Epithelial cell of esophagus (primary cell): ENCODE results near the gene NRGN.

ENCODE experiments used
- DNase-seq: peaks from one replicate; pipeline ENCODE4 v3.0.0; 2010; ENCODE audit warnings: low read depth
- H3K4me3 ChIP-seq: 2 replicates; pipeline ENCODE4 v1.5.1; 2011; ENCODE audit warnings: mild to moderate bottlenecking, low read length, control low read depth
- TF ChIP-seq, protein P1 (sequence below): IDR thresholded peaks from 2 replicates; pipeline ENCODE4 v1.5.1; 2011; ENCODE audit warnings: low read depth, mild to moderate bottlenecking, low read length, control low read depth, inconsistent platforms; ENCODE audit not compliant: insufficient read depth; ENCODE audit errors: missing control alignments

Gene NRGN

GRCh38 chr11:124761301-124762104 is 21.8 kb downstream of the NRGN start:
- no peak for DNase-seq
- H3K4me3 ChIP-seq, result no peak overlapping the region
- TF ChIP-seq, protein P1, sequence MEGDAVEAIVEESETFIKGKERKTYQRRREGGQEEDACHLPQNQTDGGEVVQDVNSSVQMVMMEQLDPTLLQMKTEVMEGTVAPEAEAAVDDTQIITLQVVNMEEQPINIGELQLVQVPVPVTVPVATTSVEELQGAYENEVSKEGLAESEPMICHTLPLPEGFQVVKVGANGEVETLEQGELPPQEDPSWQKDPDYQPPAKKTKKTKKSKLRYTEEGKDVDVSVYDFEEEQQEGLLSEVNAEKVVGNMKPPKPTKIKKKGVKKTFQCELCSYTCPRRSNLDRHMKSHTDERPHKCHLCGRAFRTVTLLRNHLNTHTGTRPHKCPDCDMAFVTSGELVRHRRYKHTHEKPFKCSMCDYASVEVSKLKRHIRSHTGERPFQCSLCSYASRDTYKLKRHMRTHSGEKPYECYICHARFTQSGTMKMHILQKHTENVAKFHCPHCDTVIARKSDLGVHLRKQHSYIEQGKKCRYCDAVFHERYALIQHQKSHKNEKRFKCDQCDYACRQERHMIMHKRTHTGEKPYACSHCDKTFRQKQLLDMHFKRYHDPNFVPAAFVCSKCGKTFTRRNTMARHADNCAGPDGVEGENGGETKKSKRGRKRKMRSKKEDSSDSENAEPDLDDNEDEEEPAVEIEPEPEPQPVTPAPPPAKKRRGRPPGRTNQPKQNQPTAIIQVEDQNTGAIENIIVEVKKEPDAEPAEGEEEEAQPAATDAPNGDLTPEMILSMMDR, result no peak

GRCh38 chr11:124762105-124762623 is 22.4 kb downstream of the NRGN start, which contains the start of gene ESAM:
ESAM (minus strand) TSS chr11:124762290; CDS start chr11:124762154, 136 bp downstream.
- TF ChIP-seq, protein P1, result no peak
- no peak for DNase-seq
- H3K4me3 ChIP-seq, result peak within 1 kb of the TSS; percentile 51

DNA sequence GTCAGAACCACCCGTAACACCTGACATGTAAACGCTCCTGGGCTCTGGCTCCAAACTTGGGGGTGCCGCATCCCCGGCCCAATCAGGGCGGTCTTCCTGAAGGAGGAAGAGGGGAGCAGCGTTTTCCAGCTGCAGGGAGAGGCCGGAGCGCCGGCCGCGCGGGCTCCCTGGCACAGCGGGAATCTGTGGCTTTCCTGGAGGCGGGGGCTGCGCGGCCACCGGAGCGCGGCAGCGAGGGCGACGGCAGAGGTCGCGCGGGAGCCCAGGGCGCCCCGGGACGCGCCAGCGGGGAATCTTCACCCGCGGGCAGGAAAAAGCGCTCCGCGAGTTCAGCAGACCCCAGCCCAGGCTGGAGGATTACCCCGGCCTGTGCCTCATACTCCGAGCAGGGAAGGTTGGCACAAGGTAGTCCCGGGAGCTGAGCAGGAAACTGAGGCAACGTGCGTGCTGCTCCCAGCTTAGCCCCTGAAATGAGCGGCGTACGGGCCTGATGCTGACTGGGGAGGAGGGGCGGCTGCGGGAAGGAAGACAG is 22.9 kb downstream of the NRGN start:
- no peak for DNase-seq
- TF ChIP-seq, protein P1, result no peak
- peak overlapping the region; percentile 51 for H3K4me3 ChIP-seq

GRCh38 chr11:124763156-124763947 is 23.6 kb downstream of the NRGN start:
- peak overlapping the region; percentile 51 for H3K4me3 ChIP-seq
- TF ChIP-seq, protein P1, result peak; percentile 79
- peak; percentile 68 for DNase-seq

GRCh38 chr11:124766156-124766555 is 26.4 kb downstream of the NRGN start:
- no peak overlapping the region for H3K4me3 ChIP-seq
- TF ChIP-seq, protein P1, result no peak
- DNase-seq, result no peak

GRCh38 chr11:124768914-124769313 is 29.2 kb downstream of the NRGN start:
- no peak overlapping the region for H3K4me3 ChIP-seq
- DNase-seq, result no peak
- TF ChIP-seq, protein P1, result no peak
